Anterior cingulate cortex (tissue), 58 donors: Measurements from ENCODE around the gene SNRNP48.

ENCODE experiments used
- DNase-seq, 58 donors: peaks; one replicate each; lab custom pipeline; 2025; lab: John Stamatoyannopoulos, UW

Gene SNRNP48

GRCh38 chr6:7640016-7640415, 50.0 kb downstream of the SNRNP48 start:
- DNase-seq = no peak

- DNase-seq = no peak
Measured at GRCh38 chr6:7640607-7641577, 50.9 kb downstream of the SNRNP48 start.

DNA sequence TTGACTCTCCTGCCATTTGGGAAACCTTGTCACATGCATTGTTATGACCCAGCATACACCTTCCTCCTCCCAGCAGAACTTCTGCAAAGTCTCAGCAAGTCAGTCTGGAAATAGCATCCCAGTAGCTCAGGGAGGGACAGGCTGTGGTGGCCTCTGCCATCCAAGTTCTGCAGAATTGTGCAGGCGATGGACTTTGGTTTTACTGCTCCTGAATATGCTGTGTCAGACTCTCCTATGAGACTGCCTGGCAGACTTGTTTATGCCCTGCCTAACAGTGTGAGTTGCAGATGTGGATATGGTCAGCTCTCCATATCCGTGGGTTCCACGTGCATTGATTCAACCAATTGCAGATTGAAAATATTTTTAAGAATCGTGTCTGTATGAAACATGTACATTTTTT, 52.8 kb downstream of the SNRNP48 start:
- DNase-seq = no peak

GRCh38 chr6:7644417-7644816, 54.4 kb downstream of the SNRNP48 start:
- DNase-seq = no peak

DNA sequence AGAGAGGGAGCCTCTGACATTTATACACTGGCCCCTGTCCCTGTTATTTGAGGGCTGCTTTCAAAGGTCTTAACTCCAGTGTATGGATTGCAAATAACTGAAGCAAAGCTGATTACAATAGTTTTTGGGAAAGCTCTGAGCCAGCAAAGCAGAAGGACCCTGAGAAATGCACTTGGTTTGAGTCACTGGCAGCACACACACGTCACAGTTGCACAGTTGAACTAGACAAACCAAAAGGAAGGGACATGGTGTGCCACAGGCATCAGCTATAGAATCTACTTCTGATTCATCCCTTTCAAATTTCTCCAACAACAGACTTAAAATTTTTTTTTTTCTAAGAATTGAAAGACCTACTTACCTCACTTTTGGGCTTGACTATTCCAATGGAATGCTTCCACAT, 56.4 kb downstream of the SNRNP48 start:
- DNase-seq = no peak

GRCh38 chr6:7647504-7647903, 57.5 kb downstream of the SNRNP48 start:
- no peak for DNase-seq

- DNase-seq = no peak
Measured at GRCh38 chr6:7649037-7649810, 59.2 kb downstream of the SNRNP48 start.

DNA sequence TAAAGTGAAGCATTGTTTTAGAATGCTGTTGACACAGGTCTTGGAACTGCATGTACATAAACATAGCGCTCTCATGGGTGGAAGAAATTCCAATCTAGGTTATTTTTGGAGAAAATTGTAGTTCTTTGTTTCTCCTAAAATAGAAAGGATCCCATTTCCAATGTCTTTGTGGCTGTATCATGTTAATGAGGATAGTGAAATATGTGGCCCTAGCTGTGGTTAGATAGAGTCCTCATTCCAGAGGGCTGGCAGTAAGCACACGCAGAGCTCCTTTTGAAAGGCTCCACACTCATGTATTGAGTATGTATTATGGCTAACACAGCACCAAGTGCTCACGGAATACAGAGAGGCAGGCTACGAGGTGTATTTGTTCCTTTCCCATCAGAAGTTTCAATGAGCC, 60.9 kb downstream of the SNRNP48 start:
- DNase-seq = no peak

DNA sequence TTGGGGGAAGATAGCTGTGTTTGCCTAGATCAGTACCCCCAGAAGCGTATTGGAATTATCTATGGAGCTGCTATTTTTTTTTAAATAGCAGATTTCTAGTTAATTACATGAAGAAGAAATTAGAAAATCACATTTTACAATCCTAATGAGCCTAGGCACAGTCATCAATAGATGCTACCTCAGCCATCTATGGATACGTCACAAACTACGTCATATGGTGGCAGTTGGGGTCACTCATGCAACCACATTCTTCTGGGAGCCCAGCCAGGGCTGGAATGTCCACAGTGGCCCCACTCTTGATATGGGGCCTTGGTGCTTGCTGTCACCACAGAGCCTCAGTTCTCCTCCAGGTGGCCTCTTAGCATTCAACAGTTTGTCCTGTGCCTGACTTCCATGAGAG, 63.0 kb downstream of the SNRNP48 start:
- DNase-seq = no peak

DNA sequence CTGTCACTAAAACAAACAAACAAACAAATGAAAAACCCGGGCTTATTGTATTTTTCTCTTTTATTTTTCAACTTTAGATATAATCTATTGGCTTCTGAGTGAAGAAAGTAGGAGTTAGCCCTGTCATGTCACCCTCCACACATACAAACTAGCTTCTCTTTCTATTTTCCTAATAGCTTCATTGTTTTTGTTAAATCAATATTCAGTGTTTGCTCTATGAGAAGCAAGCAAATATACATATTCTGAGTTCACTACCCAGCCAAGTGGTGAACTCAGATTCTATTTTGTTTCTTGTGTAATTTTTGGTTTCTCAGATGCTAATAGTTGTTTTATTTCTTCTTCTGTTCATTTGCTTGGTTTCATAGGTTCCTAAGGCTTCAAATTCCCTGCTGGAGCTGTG, 66.4 kb downstream of the SNRNP48 start:
- DNase-seq = no peak

DNA sequence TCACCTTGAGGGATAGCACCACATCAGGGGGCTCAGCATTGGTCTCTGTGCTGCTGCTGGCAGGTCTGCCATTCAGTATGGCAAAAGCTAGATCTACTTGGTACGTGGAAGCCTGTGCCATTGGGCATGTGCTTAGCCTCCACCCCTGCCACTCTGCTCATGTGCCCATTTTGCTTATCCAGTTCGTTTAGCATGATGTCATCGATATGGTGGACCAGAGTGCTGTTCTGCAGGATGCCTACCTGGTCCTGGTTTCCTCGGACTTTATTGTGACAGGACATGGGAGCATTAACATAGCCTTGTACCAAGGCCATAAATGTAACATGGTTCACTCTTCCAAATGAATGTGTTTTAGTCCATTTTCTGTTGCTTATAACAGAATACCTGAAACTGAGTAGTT, 68.5 kb downstream of the SNRNP48 start:
- DNase-seq = no peak

DNA sequence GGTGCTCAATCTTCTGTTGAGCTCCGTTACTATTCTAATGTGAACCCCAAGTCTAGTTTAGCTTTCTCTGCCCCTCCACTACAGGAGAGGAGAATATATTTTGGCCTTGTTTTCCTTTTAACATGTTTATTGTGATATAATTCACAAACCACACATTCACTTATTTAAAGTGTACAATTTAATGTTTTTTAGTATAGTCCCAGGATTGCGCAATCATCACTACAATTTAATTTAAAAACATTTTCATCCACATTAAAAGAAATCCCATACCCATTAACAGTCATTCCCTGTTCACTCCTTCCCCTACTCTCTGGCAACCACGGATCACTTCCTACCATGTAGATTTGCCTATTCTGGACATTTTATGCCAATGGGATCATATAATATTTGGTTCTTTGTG, 71.4 kb downstream of the SNRNP48 start:
- DNase-seq = no peak
